NOMO-1 treated with DMSO at 0.1 percent for 48 hours (cell line): ENCODE results near the gene MICAL3.
"Not testable (repeated sequence)": the region's sequence is repeated elsewhere in the genome, so short reads cannot be mapped to it uniquely, and the experiment has no call there.

Source experiments
- DNase-seq: peaks from one replicate; lab custom pipeline; 2025; ENCODE audit not compliant: unreplicated experiment; lab: John Stamatoyannopoulos, UW

MICAL3 gene, protein sequence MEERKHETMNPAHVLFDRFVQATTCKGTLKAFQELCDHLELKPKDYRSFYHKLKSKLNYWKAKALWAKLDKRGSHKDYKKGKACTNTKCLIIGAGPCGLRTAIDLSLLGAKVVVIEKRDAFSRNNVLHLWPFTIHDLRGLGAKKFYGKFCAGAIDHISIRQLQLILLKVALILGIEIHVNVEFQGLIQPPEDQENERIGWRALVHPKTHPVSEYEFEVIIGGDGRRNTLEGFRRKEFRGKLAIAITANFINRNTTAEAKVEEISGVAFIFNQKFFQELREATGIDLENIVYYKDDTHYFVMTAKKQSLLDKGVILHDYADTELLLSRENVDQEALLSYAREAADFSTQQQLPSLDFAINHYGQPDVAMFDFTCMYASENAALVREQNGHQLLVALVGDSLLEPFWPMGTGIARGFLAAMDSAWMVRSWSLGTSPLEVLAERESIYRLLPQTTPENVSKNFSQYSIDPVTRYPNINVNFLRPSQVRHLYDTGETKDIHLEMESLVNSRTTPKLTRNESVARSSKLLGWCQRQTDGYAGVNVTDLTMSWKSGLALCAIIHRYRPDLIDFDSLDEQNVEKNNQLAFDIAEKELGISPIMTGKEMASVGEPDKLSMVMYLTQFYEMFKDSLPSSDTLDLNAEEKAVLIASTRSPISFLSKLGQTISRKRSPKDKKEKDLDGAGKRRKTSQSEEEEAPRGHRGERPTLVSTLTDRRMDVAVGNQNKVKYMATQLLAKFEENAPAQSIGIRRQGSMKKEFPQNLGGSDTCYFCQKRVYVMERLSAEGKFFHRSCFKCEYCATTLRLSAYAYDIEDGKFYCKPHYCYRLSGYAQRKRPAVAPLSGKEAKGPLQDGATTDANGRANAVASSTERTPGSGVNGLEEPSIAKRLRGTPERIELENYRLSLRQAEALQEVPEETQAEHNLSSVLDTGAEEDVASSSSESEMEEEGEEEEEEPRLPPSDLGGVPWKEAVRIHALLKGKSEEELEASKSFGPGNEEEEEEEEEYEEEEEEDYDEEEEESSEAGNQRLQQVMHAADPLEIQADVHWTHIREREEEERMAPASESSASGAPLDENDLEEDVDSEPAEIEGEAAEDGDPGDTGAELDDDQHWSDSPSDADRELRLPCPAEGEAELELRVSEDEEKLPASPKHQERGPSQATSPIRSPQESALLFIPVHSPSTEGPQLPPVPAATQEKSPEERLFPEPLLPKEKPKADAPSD (N-terminal part only)

DNA sequence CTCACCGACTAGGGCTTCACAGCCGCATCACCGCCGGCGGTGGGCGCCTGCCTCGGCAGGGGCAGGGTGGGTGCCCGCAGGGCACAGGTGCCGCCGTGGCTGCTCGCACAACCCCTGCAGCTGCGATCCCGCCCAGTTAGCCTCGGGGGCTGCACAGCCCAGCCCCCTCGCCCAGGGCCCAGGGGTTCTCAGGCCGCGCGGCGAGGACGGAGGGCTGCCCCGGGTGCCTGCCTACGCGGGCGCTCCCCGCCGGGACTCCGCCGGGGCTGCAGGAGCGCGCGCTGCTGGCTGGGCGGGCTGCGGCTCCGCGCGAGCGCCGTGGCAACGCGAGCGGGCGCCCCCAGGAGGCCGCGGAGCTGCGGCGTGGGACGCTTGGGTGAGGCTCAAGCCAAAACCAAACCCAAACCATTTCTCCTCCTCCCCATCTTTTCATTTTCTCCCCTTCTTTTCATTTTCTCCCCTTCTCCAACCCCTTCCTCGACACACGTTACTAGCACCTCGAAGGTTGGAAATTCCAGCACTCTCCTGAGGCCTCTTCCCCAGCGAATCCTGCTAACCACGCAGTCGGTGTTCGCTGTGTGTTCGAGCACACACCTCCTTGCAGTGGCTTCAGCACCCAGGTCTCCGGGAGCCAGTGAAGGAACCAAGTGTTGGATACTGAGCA lies at the start of gene MICAL3:
MICAL3 (minus strand) TSS at position 286 of the 664 bp plus-strand sequence. CDS start 117,749 bp downstream, outside the sequence.
- peak; percentile 40 for DNase-seq

DNA sequence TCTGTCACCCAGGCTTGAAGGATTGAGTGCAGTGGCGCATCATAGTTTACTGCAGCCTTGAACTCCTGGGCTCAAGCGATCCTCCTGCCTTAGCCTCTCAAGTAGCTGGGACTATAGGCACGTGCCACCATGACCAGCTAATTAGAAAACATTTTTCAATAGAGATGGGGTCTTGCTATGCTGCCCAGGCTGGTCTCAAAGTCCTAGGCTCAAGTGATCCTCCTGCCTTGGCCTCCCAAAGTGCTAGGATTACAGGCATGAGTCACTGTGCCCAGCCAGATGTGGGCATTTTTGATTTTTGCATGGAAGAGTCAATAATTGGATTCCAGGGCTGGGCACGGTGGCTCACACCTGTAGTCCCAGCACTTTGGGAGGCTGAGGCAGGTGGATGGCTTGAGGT lies 49.6 kb upstream of the MICAL3 start:
- DNase-seq: not testable (repeated sequence)

DNA sequence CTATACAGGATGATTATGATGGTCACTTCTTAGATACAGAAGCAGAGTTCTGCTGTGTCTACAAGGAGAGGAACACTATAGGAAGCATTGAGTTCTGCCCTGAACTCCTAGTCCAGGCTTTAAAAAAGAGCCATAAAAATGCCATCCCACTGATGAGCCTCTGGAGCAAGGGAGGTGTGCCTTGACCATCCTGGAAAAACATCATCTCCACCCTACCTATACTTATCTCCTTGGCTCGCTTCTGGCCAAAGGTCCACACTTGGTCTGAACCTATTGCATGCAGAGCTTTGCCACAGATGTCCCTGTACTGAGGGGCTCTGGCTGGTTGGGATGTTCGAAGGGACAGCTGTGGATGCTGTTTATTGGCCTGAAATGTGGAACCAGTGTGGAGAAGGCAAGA lies 49.1 kb upstream of the MICAL3 start:
- no peak for DNase-seq

DNA sequence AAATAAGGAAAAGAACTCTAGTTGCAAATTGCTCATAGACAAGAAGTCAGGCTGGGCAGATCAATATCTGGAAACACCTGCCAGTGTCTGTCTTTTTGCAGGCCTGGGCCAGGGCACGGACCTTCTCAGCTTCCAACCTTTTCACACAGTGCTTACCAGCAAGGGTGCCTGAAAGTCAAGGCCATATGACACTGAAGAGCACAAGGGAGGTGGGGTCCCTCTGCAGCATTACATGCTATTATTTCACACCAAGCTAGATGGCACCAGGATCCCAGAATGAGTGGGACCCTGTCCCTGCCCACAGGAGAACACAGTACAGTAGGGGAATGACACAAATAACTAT lies 47.6 kb upstream of the MICAL3 start:
- DNase-seq: no peak

DNA sequence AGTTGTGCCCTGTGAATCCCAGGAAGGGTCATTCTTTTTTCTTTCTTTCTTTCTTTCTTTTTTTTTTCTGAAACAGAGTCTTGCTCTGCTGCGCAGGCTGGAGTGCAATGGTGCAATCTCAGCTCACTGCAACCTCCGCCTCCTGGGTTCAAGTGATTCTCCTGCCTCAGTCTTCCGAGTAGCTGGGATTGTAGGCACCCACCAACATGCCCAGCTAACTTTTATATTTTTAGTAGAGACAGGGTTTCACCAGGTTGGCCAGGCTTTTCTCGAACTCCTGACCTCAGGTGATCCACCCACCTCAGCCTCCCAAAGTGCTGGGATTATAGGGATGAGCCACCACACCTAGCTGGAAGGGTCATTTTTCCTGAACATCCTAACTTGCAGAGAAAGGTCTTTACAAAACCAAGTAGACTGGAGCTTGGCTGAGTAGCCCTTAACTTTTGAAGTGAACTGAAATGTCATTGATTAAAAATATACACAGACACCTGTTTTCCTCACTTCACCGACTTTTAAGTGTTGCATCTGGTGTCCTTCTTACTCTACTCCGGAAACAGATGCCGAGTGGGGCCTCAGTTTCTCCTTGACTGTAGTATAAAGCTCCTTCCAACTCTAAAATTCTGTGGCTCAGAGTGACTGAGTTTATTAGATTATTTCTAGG lies 47.1 kb upstream of the MICAL3 start:
- not testable (repeated sequence) for DNase-seq

DNA sequence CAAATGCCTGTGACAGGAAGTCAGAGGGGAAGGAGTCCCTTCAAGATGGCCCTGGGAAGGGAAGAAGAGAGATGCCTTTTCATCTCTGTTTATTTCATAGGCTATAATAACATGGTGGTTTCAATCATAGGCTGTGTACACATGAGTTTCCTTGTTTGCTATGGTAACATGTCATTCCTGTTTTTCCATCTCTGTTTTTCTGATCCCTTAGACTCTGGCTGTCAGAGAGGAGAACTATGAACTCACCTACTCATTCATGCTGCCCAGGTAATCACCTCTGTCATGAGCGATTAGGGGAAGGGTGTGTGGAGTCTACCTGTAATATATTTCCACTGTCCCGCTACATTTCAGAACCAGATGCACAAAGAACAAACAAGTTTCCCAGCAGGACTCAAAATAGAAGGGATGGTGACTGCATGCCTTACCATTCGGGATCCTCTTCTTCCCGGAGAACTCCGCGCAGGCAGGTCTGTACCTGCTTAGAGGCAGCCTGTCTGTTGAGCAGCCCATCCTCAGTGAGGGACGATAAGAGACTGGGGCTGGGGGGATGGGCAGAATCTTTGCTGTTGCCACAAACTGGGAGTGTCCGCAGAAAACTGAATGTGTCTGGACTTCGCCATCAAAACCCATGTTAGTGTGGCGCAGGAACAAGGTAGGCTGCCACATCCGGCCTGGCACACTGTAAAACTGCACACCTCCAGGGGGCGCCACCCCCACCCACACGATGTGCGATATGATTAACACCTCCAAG lies 46.4 kb upstream of the MICAL3 start:
- no peak for DNase-seq

DNA sequence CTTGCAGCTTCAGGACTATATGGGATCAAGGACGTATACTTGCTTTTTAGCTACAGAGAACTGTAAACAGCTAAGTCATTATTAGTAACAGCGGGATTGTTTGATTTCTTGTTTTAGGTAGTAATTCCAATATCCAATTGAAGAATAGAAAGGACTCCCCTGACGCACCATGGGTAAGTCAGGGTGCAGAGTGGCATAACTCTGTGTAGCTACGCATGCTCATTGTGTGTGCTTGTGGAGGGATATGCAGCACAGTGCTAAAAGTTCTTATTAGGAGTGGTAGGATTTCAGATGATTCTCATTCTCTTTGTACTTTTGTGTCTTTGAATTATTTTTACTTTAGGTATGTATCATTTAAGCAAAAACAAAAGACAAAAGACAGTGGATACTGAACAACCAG lies 45.7 kb upstream of the MICAL3 start:
- no peak for DNase-seq

DNA sequence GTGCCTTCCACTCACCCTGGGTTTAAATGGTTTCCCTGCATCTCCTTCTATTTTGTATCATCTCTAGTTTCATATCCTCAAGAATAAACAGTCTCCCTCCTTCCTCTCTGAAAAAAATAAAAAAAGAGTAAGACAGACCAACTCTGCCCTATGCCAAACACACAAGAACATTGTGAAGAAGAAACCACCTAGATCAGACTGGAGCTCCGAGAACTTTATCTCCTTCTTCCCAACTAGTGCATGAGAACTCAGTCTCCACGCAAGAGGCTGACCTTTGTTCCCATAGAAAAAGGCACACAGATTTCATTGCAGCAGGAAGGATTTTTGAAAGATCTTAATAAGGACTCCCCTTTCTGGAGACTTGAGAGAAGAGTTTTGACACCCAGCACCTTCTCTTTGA lies 44.7 kb upstream of the MICAL3 start:
- no peak for DNase-seq

DNA sequence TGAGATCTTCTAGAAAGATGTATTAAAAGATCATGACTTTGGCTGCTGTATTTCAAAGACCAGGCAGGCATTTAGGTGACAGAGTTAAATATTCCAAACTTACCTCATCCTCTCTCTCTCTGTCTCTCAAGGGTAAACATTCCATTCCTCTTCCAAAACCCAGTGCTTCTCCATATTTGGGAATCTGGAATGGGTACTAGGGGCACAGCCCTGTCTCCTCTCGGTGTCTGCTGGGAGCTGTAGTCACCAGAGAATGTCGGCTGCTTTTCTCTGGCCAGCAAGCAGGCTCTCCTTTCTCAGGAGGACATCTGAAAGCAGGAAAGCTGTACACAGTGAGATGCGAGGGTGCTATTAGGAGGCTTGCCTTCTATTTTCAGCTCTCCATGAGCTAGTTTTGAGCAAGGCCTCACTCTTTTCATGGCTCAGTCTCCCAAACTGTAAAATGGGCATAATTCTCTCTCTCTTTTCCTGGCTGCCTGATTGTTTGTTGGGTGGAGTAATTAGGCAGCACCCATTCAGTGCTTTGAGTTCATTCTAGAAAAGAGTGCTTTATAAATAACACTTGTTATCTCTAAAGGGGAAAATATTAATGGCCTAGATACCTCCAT lies 44.1 kb upstream of the MICAL3 start:
- DNase-seq: no peak

DNA sequence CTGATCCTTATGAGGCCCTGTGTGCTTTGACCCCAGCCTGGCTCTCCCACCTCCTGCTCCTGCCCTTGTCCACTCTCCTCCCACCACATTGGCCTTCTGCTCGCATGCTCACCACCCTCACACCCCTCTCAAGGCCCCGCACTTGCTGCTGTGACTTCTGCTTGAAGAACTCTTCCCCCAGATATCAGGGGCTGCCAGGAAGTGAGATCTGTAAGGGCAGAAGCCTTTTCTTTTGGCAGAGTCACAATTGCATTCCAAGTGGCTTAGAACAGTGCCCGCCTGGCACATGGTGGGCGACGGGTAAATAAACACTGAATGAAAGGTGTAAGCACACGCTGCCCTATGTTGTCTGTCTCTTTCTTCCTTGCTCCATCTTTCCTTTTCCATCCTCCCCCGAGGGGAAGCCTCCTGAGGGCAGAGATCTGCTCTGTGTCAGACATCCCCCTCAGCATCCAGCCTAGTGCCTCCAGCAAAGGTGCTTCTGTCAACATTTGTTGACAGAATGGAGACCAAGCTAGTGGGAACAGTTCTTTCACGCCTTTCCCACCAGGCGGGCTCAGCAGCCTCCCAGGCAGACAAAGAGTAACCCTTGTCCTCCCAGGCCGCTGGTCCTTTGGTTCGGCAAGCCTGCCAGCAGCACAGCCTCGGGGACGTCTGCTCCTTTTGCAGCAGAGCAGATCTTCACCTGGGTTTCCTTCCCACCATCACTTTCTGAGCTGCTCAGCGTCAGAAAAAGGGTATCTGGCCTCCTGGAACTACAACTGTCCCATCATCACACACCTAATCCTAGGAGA lies 43.4 kb upstream of the MICAL3 start:
- DNase-seq: no peak

DNA sequence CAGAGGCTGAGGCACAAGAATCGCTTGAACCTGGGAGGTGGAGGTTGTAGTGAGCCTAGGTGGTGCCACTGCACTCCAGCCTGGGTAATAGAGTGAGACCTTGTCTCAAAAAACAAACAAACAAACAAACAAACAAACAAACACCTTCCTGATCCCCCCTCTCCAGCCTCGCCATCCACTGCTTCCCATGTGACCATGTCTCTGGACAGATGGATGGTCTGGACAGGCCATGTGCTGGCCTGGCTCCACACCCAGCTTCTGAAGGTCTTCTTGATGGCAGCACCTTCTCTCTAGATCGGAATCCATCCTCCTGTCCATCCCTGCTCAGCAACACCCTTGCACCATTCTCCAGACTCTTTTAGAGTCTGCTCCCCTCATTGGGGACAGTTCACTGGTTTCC lies 42.8 kb upstream of the MICAL3 start:
- no peak for DNase-seq

DNA sequence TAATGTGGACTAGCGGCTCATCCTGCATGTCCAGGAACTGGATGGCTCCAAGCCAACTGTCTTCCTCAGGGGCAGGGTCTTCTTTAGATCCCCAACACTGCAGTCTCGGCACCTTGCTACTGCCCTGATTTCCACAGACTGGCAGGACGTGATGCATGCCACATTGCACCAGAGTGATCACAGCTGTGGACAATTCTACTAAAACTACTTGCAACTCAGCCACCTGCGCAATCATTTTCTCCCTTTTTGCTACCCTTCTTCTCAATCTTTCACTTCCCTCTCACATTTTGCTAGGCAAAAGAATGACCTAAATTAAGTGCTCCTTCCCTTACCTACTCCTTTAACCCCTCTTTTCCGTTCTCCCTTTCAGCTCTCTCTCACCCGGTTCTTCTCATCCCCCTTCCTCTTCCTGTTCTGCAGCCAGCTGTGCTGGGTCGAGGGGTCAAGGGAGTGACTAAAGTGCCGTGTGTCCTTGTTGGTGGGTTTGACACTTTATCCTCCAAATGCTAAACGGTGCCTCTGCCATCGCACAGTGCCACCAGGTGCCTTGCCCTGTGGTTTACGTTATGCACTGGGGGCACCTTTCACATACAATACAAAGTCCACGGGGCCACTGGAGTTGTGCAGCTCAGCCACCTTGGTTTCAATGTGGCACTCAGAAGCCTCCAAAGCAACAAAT lies 42.0 kb upstream of the MICAL3 start:
- DNase-seq: peak; percentile 50

DNA sequence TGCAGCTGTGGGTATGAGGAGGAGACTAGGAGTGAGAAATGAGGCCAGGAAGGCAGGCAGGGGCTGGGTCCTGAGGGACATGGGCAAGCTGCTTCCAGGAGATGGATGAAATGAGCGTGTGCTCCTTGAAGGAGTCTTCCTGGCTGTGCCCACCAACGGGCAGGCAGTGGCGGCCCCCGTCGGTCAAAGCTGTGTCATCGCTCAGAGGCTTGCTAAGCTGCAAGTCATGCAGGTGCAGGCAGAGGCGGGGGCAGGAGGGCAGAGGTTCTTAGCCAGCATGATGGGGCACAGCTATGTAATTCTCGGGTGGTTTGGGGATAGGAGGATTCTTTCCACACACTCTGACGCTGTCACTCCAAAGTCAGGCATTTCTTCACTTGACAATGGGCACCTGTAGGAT lies 40.9 kb upstream of the MICAL3 start:
- DNase-seq: no peak

DNA sequence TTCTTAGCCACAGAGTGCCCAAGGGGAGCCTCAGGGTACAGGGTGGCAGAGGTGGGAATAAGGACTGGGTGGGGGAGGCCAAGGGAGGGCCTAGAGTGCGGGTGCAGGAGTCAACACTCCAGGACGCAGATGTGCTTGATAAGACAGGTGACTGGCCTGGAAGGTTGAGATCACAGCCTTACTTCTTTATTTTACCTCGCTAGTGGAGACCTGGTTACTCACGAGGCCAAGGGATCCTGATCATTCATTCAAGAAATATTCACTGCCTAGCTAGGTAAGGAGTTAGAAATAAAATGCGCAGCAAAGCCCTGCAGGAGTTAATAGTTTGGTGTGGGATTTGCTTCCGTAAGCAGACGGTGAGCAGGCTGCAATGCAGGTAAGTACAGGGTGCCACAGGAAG lies 40.3 kb upstream of the MICAL3 start:
- DNase-seq: no peak

DNA sequence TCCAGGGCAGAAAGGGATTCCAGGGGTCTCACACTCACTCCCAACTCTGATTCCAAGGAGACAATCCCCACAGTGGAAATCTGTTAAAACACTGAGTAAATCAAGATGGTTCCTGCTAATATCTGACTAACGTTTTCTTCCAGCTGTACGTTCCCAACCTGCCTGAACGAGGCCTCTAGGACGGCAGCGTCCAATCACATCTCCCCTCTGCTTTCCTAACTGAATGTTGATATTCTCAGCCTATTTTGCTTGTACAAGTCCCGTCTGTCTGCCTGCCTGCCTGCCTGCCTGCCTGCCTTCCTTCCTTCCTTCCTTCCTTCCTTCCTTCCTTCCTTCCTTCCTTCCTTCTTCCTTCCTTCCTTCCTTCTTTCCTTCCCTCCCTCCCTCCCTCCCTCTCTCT lies 39.4 kb upstream of the MICAL3 start:
- DNase-seq: not testable (repeated sequence)

DNA sequence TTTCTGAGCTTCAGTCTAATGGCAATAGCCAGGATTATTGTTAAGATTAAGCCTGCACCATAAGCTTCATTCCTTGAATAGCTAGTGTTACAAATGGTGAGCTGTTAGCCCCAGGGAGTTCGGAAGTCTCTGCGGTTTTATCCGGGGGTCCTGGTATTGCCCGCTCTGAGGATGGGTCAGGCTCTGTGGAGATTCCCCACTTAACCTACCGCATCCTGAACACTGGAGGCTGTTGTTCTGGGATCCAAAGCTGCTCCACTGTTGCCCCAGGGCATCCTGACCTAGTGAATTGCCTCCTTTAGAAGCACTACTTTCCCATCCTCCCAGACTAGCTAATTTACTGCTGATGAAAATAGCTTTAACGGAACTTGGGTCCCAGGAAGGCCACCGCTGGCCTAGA lies 38.9 kb upstream of the MICAL3 start:
- DNase-seq: no peak

DNA sequence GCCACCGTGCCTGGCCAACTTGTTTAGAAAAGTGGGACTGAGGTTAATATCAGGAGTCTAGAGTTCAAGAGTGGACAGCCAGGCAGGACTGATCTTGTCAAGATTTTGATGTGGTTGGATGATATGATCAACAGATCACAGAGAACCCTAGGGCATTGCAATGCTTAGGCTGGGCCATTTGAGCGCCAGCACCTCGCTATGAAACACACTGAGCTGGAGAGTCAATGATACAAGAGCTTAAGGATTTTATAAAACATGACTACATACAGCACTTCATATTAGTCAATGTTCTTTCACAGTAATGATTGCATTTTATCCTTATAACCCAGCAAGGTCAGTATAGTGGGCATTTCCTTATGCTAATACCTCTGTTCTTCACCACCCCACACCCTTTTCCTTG lies 38.1 kb upstream of the MICAL3 start:
- DNase-seq: no peak
